KMS-11 (cell line): ENCODE measurements around the gene PCCA.

Experiments used
- H2AFZ ChIP-seq: fragments of 200-600 bp; sonication (generic); 2 replicates; pipeline ENCODE4 v1.6.1; 2016; ENCODE audit warnings: antibody characterized with exemption, mixed run types, low read depth
- H3K27ac ChIP-seq: fragments of 200-600 bp; sonication (generic); 2 replicates; pipeline ENCODE4 v1.6.1; 2016; ENCODE audit warnings: mild to moderate bottlenecking, mixed run types
- H3K27me3 ChIP-seq: fragments of 200-600 bp; sonication (generic); 2 replicates; pipeline ENCODE4 v1.6.1; 2017; ENCODE audit warnings: mild to moderate bottlenecking, low read depth, mixed run types, moderate library complexity; ENCODE audit not compliant: insufficient read depth
- H3K36me3 ChIP-seq: fragments of 200-600 bp; sonication (generic); 2 replicates; pipeline ENCODE4 v1.6.1; 2017; ENCODE audit warnings: mild to moderate bottlenecking, mixed run types; ENCODE audit not compliant: insufficient read depth
- H3K4me1 ChIP-seq: fragments of 200-600 bp; sonication (generic); 2 replicates; pipeline ENCODE4 v1.6.1; 2016; ENCODE audit warnings: mild to moderate bottlenecking, low read depth, mixed run types; ENCODE audit not compliant: poor library complexity, severe bottlenecking
- H3K4me2 ChIP-seq: fragments of 200-600 bp; sonication (generic); 2 replicates; pipeline ENCODE4 v1.7.0; 2016; ENCODE audit warnings: mild to moderate bottlenecking, mixed run types
- H3K4me3 ChIP-seq: fragments of 200-600 bp; sonication (generic); IDR thresholded peaks from 2 replicates; pipeline ENCODE4 v1.6.1; 2017; ENCODE audit warnings: low read depth, low read length, mixed read lengths; ENCODE audit not compliant: insufficient read depth
- H3K79me2 ChIP-seq: fragments of 200-600 bp; sonication (generic); 2 replicates; pipeline ENCODE4 v1.6.1; 2016; ENCODE audit warnings: low read depth, mixed run types; ENCODE audit not compliant: insufficient read depth
- H3K9ac ChIP-seq: fragments of 200-600 bp; sonication (generic); 2 replicates; pipeline ENCODE4 v1.6.1; 2016; ENCODE audit warnings: mild to moderate bottlenecking, mixed run types
- H4K20me1 ChIP-seq: fragments of 200-600 bp; sonication (generic); 2 replicates; pipeline ENCODE4 v1.6.1; 2016; ENCODE audit warnings: mild to moderate bottlenecking, mixed run types; ENCODE audit not compliant: insufficient read depth
- CTCF ChIP-seq: fragments of 200-600 bp; sonication (generic); conservative IDR thresholded peaks from 2 replicates; pipeline ENCODE4 v1.6.1; 2017; ENCODE audit warnings: low read depth, mild to moderate bottlenecking, antibody characterized with exemption, low read length, moderate library complexity, mixed read lengths

The PCCA gene

GRCh38 chr13:100490692-100491091, 401.8 kb downstream of the PCCA start:
- H4K20me1 ChIP-seq: no peaks in the 10 kb centered on the region
- no peaks in the 10 kb centered on the region for H3K36me3 ChIP-seq
- no peak overlapping the region for H3K4me3 ChIP-seq
- H3K27ac ChIP-seq: peak overlapping the region; percentile 48; the same call in 1 of the 2 replicates
- H3K27me3 ChIP-seq: no peaks in the 10 kb centered on the region
- TF ChIP-seq CTCF: no peak
- H3K79me2 ChIP-seq: no peaks in the 10 kb centered on the region
- H2AFZ ChIP-seq: peak overlapping the region; percentile 30; the same call in 1 of the 2 replicates
- H3K4me2 ChIP-seq: peak overlapping the region; percentile 48
- H3K9ac ChIP-seq: no peak overlapping the region
- peaks cover 34% of the 10 kb centered on the region for H3K4me1 ChIP-seq

- no peaks in the 10 kb centered on the region for H3K36me3 ChIP-seq
- no peaks in the 10 kb centered on the region for H4K20me1 ChIP-seq
- peak overlapping the region; percentile 48; the same call in 1 of the 2 replicates for H3K27ac ChIP-seq
- H3K27me3 ChIP-seq: no peaks in the 10 kb centered on the region
- H3K79me2 ChIP-seq: no peaks in the 10 kb centered on the region
- H3K4me1 ChIP-seq: peaks cover 40% of the 10 kb centered on the region
- H3K4me3 ChIP-seq: no peak overlapping the region
- H3K9ac ChIP-seq: no peak overlapping the region
- no peak overlapping the region for H2AFZ ChIP-seq
- TF ChIP-seq CTCF: no peak
- peak overlapping the region; percentile 48 for H3K4me2 ChIP-seq
Measured at GRCh38 chr13:100491164-100491842, 402.4 kb downstream of the PCCA start.

- Histone ChIP-seq H3K27ac (no peak overlapping the region), H3K4me2 (no peak overlapping the region), H2AFZ (no peak overlapping the region), H3K4me1 (peaks cover 61% of the 10 kb centered on the region), H3K79me2 (no peaks in the 10 kb centered on the region), H3K9ac (no peak overlapping the region), H3K36me3 (no peaks in the 10 kb centered on the region), H3K4me3 (no peak overlapping the region), H3K27me3 (no peaks in the 10 kb centered on the region), H4K20me1 (no peaks in the 10 kb centered on the region)
- no peak for TF ChIP-seq CTCF
Measured at GRCh38 chr13:100493418-100493817, 404.5 kb downstream of the PCCA start.

GRCh38 chr13:100495455-100495854, 406.6 kb downstream of the PCCA start:
- H3K27me3 ChIP-seq: no peaks in the 10 kb centered on the region
- H2AFZ ChIP-seq: no peak overlapping the region
- H3K27ac ChIP-seq: no peak overlapping the region
- no peak overlapping the region for H3K9ac ChIP-seq
- H3K4me3 ChIP-seq: no peak overlapping the region
- H3K4me2 ChIP-seq: no peak overlapping the region
- no peak for TF ChIP-seq CTCF
- no peaks in the 10 kb centered on the region for H3K79me2 ChIP-seq
- peaks cover 51% of the 10 kb centered on the region for H3K4me1 ChIP-seq
- no peaks in the 10 kb centered on the region for H3K36me3 ChIP-seq
- no peaks in the 10 kb centered on the region for H4K20me1 ChIP-seq
